Measurements from ENCODE around the gene TF.

DNA sequence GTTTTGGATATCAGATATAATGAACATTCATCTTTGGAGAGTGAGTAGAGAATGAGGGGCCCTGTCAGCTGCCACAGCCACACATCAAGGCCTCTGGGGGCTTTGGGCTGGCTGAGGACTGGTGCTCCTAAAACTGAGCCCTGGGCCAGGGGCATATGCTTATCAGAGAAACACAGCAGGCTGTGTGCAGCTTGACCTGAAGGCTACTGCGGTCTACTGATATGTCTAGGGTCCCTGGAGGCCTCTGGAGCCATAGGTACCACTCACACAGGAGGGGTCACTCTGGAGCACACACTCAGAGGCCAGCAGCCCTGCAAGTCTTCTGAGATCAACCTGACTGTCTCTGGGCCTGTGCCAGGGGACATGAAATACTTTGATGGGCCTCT, 7.6 kb downstream of the TF start:
- TF ChIP-seq, protein P1, sequence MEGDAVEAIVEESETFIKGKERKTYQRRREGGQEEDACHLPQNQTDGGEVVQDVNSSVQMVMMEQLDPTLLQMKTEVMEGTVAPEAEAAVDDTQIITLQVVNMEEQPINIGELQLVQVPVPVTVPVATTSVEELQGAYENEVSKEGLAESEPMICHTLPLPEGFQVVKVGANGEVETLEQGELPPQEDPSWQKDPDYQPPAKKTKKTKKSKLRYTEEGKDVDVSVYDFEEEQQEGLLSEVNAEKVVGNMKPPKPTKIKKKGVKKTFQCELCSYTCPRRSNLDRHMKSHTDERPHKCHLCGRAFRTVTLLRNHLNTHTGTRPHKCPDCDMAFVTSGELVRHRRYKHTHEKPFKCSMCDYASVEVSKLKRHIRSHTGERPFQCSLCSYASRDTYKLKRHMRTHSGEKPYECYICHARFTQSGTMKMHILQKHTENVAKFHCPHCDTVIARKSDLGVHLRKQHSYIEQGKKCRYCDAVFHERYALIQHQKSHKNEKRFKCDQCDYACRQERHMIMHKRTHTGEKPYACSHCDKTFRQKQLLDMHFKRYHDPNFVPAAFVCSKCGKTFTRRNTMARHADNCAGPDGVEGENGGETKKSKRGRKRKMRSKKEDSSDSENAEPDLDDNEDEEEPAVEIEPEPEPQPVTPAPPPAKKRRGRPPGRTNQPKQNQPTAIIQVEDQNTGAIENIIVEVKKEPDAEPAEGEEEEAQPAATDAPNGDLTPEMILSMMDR (IDR thresholded peaks at IDR 0.05; ENCODE audit: insufficient read depth, low read length) = no peak
- TF ChIP-seq REST (IDR thresholded peaks at IDR 0.05; ENCODE audit: insufficient replicate concordance, low read depth) = no peak
- TF ChIP-seq POLR2AphosphoS5 (IDR thresholded peaks at IDR 0.05; ENCODE audit: low read depth) = no peak
